ENCODE data around the gene RPIA. TPM values are rescaled to one million over a fixed set of nuclear protein-coding genes. Genes with fewer than 3 reads are reported as not detected.
"Not testable (repeated sequence)": the region's sequence is repeated elsewhere in the genome, so short reads cannot be mapped to it uniquely, and the experiment has no call there.

The RPIA gene
- total RNA-seq, 1 experiment from 2014 or later = 9.5 TPM

DNA sequence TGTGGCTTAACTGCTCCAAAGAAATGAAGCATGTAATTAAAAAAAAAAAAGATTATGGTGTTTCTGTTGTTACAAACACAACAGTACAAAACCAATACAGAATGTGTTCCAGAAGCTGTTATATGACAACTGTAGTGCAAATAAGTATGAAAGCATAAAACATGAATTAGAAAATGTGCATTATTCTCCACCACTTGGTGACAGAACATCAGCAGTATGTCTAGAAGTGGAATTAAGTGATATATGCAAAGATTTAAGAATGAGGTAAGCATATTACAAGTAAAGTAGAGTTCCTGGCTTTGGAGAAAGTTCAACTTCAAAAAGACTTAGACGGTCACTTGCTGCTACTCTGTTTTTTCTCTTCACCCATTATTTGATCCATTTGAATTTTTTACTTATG, 105.0 kb downstream of the RPIA start:
- not testable (repeated sequence) for H3K9me3 ChIP-seq, DNase-seq, H3K36me3 ChIP-seq, H3K4me3 ChIP-seq, H3K27me3 ChIP-seq

DNA sequence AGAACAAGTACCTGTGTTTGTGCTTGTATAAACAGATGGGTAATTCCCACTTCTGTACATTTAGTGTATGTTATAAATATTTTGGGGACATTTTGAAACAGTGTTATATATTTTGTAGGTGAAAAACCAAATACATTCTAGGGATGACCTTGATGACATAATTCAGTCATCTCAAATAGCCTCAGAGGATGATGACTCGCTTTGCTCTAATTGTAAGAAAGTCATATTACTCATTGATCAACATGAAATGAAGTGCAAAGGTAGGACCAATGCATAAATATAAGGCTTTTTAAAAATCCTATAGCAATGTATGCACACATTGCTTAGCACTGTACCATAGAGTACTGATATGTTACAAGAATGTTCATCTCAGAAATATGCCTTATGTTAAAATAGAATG, 105.7 kb downstream of the RPIA start:
- H3K4me3 ChIP-seq, H3K36me3 ChIP-seq, DNase-seq, H3K9me3 ChIP-seq, H3K27me3 ChIP-seq: not testable (repeated sequence)

Other genes starting within 250 kb of the RPIA start
- gene FOXI3, start 239.0 kb upstream of the RPIA start, total RNA-seq (2014; rRNA removed; shearing (Covaris generic); ENCODE audit: low replicate concordance) = not detected in 2 replicates
- gene EIF2AK3, start 64.2 kb upstream of the RPIA start, total RNA-seq (2014; rRNA removed; shearing (Covaris generic); ENCODE audit: low replicate concordance) = 10.4 and 11.7 TPM in 2 replicates

All from MG63 (cell line).